Keratinocyte (primary cell): ENCODE measurements around the gene SLC25A30. TPM values are rescaled to one million over a fixed set of nuclear protein-coding genes. Genes with fewer than 3 reads are reported as not detected.
A peak's percentile ranks its signal among the peaks of the same experiment; 100 is the strongest.

Experiments used
- DNase-seq: peaks from one replicate; pipeline ENCODE4 v3.0.0-alpha.2; 2011; ENCODE audit warnings: low read depth, missing footprints, low spot score
- FAIRE-seq: peaks from 2 replicates; lab custom pipeline; 2011; peaks lifted over from hg19 to GRCh38; lab: Jason Lieb, UNC
- H2AFZ ChIP-seq: 2 replicates; pipeline ENCODE4 v1.6.0; 2012; ENCODE audit warnings: low read length, control low read depth, inconsistent platforms; ENCODE audit not compliant: control insufficient read depth
- H3K27ac ChIP-seq: 2 replicates; pipeline ENCODE4 v1.5.1; 2011; ENCODE audit warnings: low read length; ENCODE audit not compliant: control insufficient read depth, insufficient read depth
- H3K27me3 ChIP-seq: 3 replicates; pipeline ENCODE4 v1.6.0; 2011; ENCODE audit warnings: low read length; ENCODE audit not compliant: control insufficient read depth, insufficient read depth; ENCODE audit errors: extremely low read depth
- H3K36me3 ChIP-seq, 2 experiments: 2 replicates in 1 of 2; 3 replicates in 1 of 2; pipeline ENCODE4 v1.5.1; 2011; ENCODE audit warnings: low read length in 2 of 2, mild to moderate bottlenecking in 1 of 2; ENCODE audit not compliant: control insufficient read depth in 2 of 2, insufficient read depth in 2 of 2; ENCODE audit errors: extremely low read depth in 1 of 2
- H3K4me1 ChIP-seq: 3 replicates; pipeline ENCODE4 v1.5.1; 2011; ENCODE audit warnings: low read length; ENCODE audit not compliant: control insufficient read depth, insufficient read depth; ENCODE audit errors: extremely low read depth
- H3K4me2 ChIP-seq: 3 replicates; pipeline ENCODE4 v1.6.0; 2011; ENCODE audit warnings: low read depth, low read length; ENCODE audit not compliant: control insufficient read depth, insufficient read depth; ENCODE audit errors: extremely low read depth
- H3K4me3 ChIP-seq, 3 experiments: fragments of 200-600 bp in 1 of 3; sonication (generic) in 1 of 3; 2 replicates in 2 of 3; 3 replicates in 1 of 3; pipeline ENCODE4 v1.5.1; 2011 to 2016; ENCODE audit warnings: low read length in 3 of 3, mild to moderate bottlenecking in 3 of 3, control low read depth in 2 of 3, inconsistent platforms in 1 of 3, low read depth in 1 of 3, mixed read lengths in 1 of 3, mixed run types in 1 of 3, moderate library complexity in 1 of 3; ENCODE audit not compliant: control insufficient read depth in 2 of 3, insufficient read depth in 2 of 3; ENCODE audit errors: extremely low read depth in 1 of 3
- H3K79me2 ChIP-seq: 2 replicates; pipeline ENCODE4 v1.6.0; 2012; ENCODE audit warnings: low read length; ENCODE audit not compliant: control insufficient read depth, insufficient read depth
- H3K9ac ChIP-seq: 3 replicates; pipeline ENCODE4 v1.6.0; 2011; ENCODE audit warnings: low read length; ENCODE audit not compliant: control insufficient read depth, insufficient read depth; ENCODE audit errors: extremely low read depth
- H3K9me1 ChIP-seq: 3 replicates; pipeline ENCODE4 v1.6.0; 2011; ENCODE audit warnings: low read length; ENCODE audit not compliant: control insufficient read depth, insufficient read depth; ENCODE audit errors: extremely low read depth
- H3K9me3 ChIP-seq: 2 replicates; pipeline ENCODE4 v1.5.1; 2012; ENCODE audit warnings: low read depth, low read length; ENCODE audit not compliant: control insufficient read depth
- H4K20me1 ChIP-seq: 3 replicates; pipeline ENCODE4 v1.6.0; 2011; ENCODE audit warnings: low read length; ENCODE audit not compliant: control insufficient read depth, insufficient read depth; ENCODE audit errors: extremely low read depth
- EZH2 ChIP-seq: IDR thresholded peaks from one replicate; pipeline ENCODE4 v1.6.1; 2012; ENCODE audit warnings: inconsistent platforms, mild to moderate bottlenecking, low read length, moderate library complexity
- dilution Hi-C: fragments of 300-500 bp; cut with MboI; formaldehyde crosslinking; loops from one replicate; pipeline ENCODE4 v1.7.0; 2020; ENCODE audit warnings: low sequenced_read_pairs; ENCODE audit not compliant: extremely low pct_ligation_motif_present
- polyA plus RNA-seq, 5 experiments: library from polyadenylated mRNA; depleted of rRNA in 3 of 5; stranded (reverse) in 3 of 5; stranded (forward) in 1 of 5; unstranded in 1 of 5; fragments of >200 nt; gene quantifications; 1 replicate in 1 of 5; 2 replicates in 3 of 5; 3 replicates in 1 of 5; pipeline versions ENCODE4 v1.2.1 to v1.2.3, GENCODE V29; 2011 to 2012; ENCODE audit warnings: missing spikeins in 2 of 5, low read depth in 1 of 5, low replicate concordance in 1 of 5
- TF ChIP-seq, protein P1 (sequence below), 3 experiments: IDR thresholded peaks in 1 of 3; conservative IDR thresholded peaks in 1 of 3; optimal IDR thresholded peaks in 1 of 3; 2 replicates in 2 of 3; 3 replicates in 1 of 3; pipeline versions ENCODE3 to v1.5.1; 2011; ENCODE audit warnings: low read length in 3 of 3, mild to moderate bottlenecking in 3 of 3, moderate library complexity in 2 of 3, control low read depth in 1 of 3, inconsistent platforms in 1 of 3; ENCODE audit not compliant: insufficient read depth in 2 of 3; ENCODE audit errors: extremely low read depth in 1 of 3

The SLC25A30 gene
- polyA plus RNA-seq, 1 donor (not counting 4 experiments of a cell fraction or from before 2014, with no cell fraction given): 24.5 TPM

DNA sequence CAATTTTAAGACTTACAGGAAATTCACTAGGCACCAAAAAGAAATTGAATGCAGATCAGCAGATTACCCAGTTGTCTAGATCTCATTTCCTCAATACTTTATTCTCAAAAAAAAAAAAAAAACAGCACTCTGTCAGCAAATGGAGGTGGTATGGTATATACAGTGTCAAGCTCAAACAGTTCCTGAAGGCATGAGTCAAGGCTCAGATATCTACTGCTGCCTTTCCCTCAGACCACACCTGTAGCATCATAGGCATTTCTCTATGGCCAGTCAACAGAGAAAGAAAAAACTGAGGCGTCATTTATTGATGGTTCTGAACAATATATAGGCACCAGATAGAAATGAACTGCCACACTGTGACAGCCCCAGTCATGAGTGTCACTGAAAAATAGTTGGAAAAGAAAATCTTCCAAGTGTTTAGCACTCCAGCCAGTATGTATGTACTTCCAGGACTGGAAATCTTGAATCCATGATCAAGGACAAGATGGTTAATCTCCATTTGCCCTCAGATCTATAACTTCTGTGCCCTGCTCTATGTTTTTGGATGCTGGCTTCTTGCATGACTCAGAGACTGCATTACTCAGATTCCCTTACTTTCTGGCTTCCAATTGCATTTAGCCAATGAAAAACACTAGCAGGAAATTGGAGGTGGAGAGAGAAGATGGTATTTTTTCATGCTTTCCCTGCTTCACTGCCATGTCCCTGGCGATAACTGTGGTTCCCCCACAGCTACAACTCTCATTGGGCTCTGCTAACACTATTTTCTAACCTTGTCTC is 38.2 kb upstream of the SLC25A30 start:
- TF ChIP-seq EZH2: no peak
- TF ChIP-seq, protein P1, sequence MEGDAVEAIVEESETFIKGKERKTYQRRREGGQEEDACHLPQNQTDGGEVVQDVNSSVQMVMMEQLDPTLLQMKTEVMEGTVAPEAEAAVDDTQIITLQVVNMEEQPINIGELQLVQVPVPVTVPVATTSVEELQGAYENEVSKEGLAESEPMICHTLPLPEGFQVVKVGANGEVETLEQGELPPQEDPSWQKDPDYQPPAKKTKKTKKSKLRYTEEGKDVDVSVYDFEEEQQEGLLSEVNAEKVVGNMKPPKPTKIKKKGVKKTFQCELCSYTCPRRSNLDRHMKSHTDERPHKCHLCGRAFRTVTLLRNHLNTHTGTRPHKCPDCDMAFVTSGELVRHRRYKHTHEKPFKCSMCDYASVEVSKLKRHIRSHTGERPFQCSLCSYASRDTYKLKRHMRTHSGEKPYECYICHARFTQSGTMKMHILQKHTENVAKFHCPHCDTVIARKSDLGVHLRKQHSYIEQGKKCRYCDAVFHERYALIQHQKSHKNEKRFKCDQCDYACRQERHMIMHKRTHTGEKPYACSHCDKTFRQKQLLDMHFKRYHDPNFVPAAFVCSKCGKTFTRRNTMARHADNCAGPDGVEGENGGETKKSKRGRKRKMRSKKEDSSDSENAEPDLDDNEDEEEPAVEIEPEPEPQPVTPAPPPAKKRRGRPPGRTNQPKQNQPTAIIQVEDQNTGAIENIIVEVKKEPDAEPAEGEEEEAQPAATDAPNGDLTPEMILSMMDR (optimal IDR thresholded peaks at IDR 0.05 in 1 of 3, IDR thresholded peaks at IDR 0.05 in 1 of 3, conservative IDR thresholded peaks at IDR 0.05 in 1 of 3; ENCODE audit: extremely low read depth in 1 of 3, insufficient read depth in 2 of 3, low read length in 3 of 3): no peak
- DNase-seq (no peak), FAIRE-seq (peak; percentile 90)
- Histone ChIP-seq H3K79me2 (no peaks in the 10 kb centered on the region), H3K27ac (peak overlapping the region; percentile 77), H3K36me3 (no peaks in the 10 kb centered on the region), H3K4me1 (peaks cover 15% of the 10 kb centered on the region), H4K20me1 (no peaks in the 10 kb centered on the region), H3K9me3 (no peaks in the 10 kb centered on the region), H3K27me3 (no peaks in the 10 kb centered on the region), H3K9me1 (no peaks in the 10 kb centered on the region), H3K4me3 (no peak overlapping the region), H3K9ac (no peak overlapping the region), H2AFZ (peak overlapping the region; percentile 11), H3K4me2 (peak overlapping the region; percentile 45)
- dilution Hi-C loops: no loop called here

DNA sequence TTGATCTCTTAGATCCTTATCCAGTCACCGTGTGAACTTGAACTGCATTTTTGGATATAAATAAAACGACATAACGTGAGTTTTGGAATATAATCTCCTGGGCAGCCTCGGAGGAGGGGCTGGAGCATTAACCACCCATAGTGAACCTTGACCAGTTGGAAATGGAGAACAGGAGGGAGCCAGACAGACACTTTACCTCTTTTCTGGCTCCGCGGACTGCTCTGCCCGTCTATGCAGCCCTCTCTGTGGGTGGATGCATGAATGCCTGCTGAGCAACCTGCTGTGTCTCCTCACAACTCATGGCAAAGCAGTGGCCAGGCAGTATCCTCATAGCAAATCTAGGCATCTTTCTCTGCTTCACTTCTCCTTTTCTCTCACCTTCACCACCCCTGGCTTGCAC is 36.0 kb upstream of the SLC25A30 start:
- TF ChIP-seq, protein P1 (optimal IDR thresholded peaks at IDR 0.05 in 1 of 3, IDR thresholded peaks at IDR 0.05 in 1 of 3, conservative IDR thresholded peaks at IDR 0.05 in 1 of 3; ENCODE audit: extremely low read depth in 1 of 3, insufficient read depth in 2 of 3, low read length in 3 of 3): no peak
- TF ChIP-seq EZH2: no peak
- no peak overlapping the region for H2AFZ ChIP-seq
- no peaks in the 10 kb centered on the region for H3K9me1 ChIP-seq
- FAIRE-seq: no peak
- H3K4me3 ChIP-seq: no peak overlapping the region
- H3K79me2 ChIP-seq: no peaks in the 10 kb centered on the region
- no peak overlapping the region for H3K4me2 ChIP-seq
- H3K4me1 ChIP-seq: peaks cover 15% of the 10 kb centered on the region
- no peak for DNase-seq
- dilution Hi-C loops: no loop called here
- H3K36me3 ChIP-seq: no peaks in the 10 kb centered on the region
- no peaks in the 10 kb centered on the region for H3K9me3 ChIP-seq
- H3K27me3 ChIP-seq: no peaks in the 10 kb centered on the region
- H4K20me1 ChIP-seq: no peaks in the 10 kb centered on the region
- no peak overlapping the region for H3K27ac ChIP-seq
- H3K9ac ChIP-seq: no peak overlapping the region
